Heart right ventricle (tissue), 16 donors: ENCODE data around the gene PPM1F. TPM values are rescaled to one million over a fixed set of nuclear protein-coding genes. Genes with fewer than 3 reads are reported as not detected.
"Not testable (repeated sequence)": the region's sequence is repeated elsewhere in the genome, so short reads cannot be mapped to it uniquely, and the experiment has no call there.

Experiments used
- ATAC-seq, 8 donors: fragments of 200-7000 bp; cut with Tn5 transposase; one replicate each; pipeline ENCODE4 v1.9.1; 2020; ENCODE audit warnings: mild to moderate bottlenecking in 8 of 8, moderate library complexity in 8 of 8, moderate number of reproducible peaks in 1 of 8
- DNase-seq, 2 donors: peaks; one replicate each; pipeline ENCODE4 v3.0.0-alpha.2; 2020
- H3K27ac ChIP-seq, 10 donors: fragments of 200-600 bp; sonication (generic) in 2 of 10; one replicate each; pipeline versions ENCODE4 v1.5.0 to v1.8.0; 2020 to 2022; ENCODE audit warnings: mild to moderate bottlenecking in 3 of 10
- H3K27me3 ChIP-seq, 7 donors: fragments of 200-600 bp; one replicate each; pipeline ENCODE4 v1.8.0; 2021 to 2022; ENCODE audit warnings: mild to moderate bottlenecking in 2 of 7
- H3K36me3 ChIP-seq, 9 donors: fragments of 200-600 bp; sonication (generic) in 1 of 9; one replicate each; pipeline versions ENCODE4 v1.5.0 to v1.8.0; 2020 to 2022; ENCODE audit warnings: mild to moderate bottlenecking in 2 of 9
- H3K4me1 ChIP-seq, 9 donors: fragments of 200-600 bp; sonication (generic) in 1 of 9; one replicate each; pipeline versions ENCODE4 v1.5.0 to v1.8.0; 2020 to 2022; ENCODE audit warnings: mild to moderate bottlenecking in 4 of 9
- H3K4me3 ChIP-seq, 10 donors: fragments of 200-600 bp; sonication (generic) in 2 of 10; one replicate each; pipeline versions ENCODE4 v1.5.0 to v1.8.0; 2020 to 2022; ENCODE audit warnings: mild to moderate bottlenecking in 7 of 10, moderate library complexity in 2 of 10
- H3K9me3 ChIP-seq, 11 donors: fragments of 200-600 bp in 10 of 11; sonication (generic) in 2 of 11; one replicate each; pipeline versions ENCODE4 v1.5.0 to v1.8.0; 2013 to 2022; ENCODE audit warnings: mild to moderate bottlenecking in 2 of 11, control low read depth in 1 of 11, moderate library complexity in 1 of 11
- WGBS, 2 donors: extraction: QIAGEN DNeasy Blood & Tissue Kit; methylation state at CpG; one replicate each; pipeline ENCODE4 v1.1.7; 2013; ENCODE audit warnings: inconsistent platforms in 1 of 2; 5-methylcytosine and 5-hydroxymethylcytosine counted together
- intact Hi-C, 10 donors: fragments of 100-400 bp; cut with DNase I; formaldehyde crosslinking; loops; one replicate each; pipeline versions ENCODE4 v1.11.1 to v1.14.2; 2022
- polyA plus RNA-seq, 2 donors: library from polyadenylated mRNA; stranded (reverse); fragments of 200-250 nt; gene quantifications; one replicate each; pipeline ENCODE4 v1.2.3, GENCODE V29; 2013
- total RNA-seq, 10 donors: library from RNA; stranded (reverse); fragmentation: NEBNext Ultra II Directional in 3 of 10; extraction: Animal tissue kit (Norgen Biotek cat#: 25700) in 3 of 10; gene quantifications; one replicate each; pipeline versions ENCODE4 v1.2.1 to v1.2.4, GENCODE V29; 2021 to 2023
- TF ChIP-seq, protein P1 (sequence below), 9 donors: fragments of 200-600 bp; sonication (generic) in 2 of 9; IDR thresholded peaks; one replicate each; pipeline versions ENCODE4 v1.5.0 to v1.8.0; 2021 to 2022; ENCODE audit warnings: antibody characterized with exemption in 9 of 9, mild to moderate bottlenecking in 5 of 9, moderate library complexity in 1 of 9
- donor health status: Arrhythmogenic right ventricular cardiomyopathy.
- donor health status: ischemic (EF 13 %, LVEDD 7.1; RV severe dilation, severe dysfunction).
- donor health status: healthy with polysubstance abuse.
- donor health status: DM: no; HTN: yes; CAD: no.
- donor health status: DM: no; HTN: no; CAD: no.
- donor health status: ischemic (EF 25% LVEDD 6.9; RV normal size, moderate dysfunction).
- donor health status: ischemic (EF 25% LVEDD 5.7; RV mildly dilated, moderate dysfunction).
- donor health status: healthy.
- donor health status: DM: yes; HTN: yes; CAD: no.
- donor health status: Ischemic cardiomyopathy.
- donor health status: ischemic (EF 35%, LVEDD 5.7; RV mildly dilated, moderate dysfunction).
- donor health status: nonischemic (EF 11% LVEDD 7.7; RV severe dilation, severe dysfunction).
- donor health status: DM: yes; HTN: yes; CAD: no.
- donor health status: PGD.
- donor health status: ischemic (EF 29% LVEDD 5.4; RV normal size, mild dysfunction).
- donor health status: nonischemic (EF 23%, LVEDD 6.1; RV moderate dilation, normal function).

The PPM1F gene
- total and polyA plus RNA-seq, 12 donors, result 11.8 to 31.4 (median 18.1) TPM

DNA sequence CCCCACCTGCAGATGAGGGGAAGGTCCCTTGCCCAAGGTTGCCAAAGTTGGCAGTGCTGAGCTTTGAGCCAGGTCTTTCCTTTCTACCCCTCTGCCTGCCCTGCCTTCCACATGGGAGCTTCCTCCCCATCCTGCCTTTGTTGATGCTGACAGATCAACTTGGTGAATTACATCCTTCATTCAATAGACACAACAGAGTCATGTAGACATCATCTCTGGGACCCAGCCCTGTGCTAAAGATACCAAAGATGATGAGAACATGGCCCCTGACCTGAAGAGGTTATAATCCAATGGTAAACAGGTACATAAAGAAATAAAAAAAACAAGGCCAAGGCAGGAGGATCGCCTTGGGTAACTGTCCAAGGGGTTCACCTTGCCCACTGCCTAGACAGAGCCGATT is 42.8 kb downstream of the PPM1F start:
- Histone ChIP-seq H3K27me3 (no peaks in the 10 kb centered on the region), H3K9me3 (no peaks in the 10 kb centered on the region), H3K4me3 (no peak overlapping the region), H3K27ac (no peak overlapping the region), H3K4me1 (no peaks in the 10 kb centered on the region), H3K36me3 (peaks cover 0 to 4% (median 0%) of the 10 kb centered on the region in 9 donors)
- WGBS, 2 donors, result 96 to 97% methylated on average over 2 of the region's 2 CpGs
- TF ChIP-seq, protein P1, sequence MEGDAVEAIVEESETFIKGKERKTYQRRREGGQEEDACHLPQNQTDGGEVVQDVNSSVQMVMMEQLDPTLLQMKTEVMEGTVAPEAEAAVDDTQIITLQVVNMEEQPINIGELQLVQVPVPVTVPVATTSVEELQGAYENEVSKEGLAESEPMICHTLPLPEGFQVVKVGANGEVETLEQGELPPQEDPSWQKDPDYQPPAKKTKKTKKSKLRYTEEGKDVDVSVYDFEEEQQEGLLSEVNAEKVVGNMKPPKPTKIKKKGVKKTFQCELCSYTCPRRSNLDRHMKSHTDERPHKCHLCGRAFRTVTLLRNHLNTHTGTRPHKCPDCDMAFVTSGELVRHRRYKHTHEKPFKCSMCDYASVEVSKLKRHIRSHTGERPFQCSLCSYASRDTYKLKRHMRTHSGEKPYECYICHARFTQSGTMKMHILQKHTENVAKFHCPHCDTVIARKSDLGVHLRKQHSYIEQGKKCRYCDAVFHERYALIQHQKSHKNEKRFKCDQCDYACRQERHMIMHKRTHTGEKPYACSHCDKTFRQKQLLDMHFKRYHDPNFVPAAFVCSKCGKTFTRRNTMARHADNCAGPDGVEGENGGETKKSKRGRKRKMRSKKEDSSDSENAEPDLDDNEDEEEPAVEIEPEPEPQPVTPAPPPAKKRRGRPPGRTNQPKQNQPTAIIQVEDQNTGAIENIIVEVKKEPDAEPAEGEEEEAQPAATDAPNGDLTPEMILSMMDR (IDR thresholded peaks at IDR 0.05), result no peak
- intact Hi-C loops, result no loop called here
- DNase-seq, result no peak
- no peak for ATAC-seq

- DNase-seq (no peak), ATAC-seq (no peak)
- TF ChIP-seq, protein P1 (IDR thresholded peaks at IDR 0.05), result no peak
- intact Hi-C loops, result no loop called here
- no peaks in the 10 kb centered on the region for H3K4me1 ChIP-seq
- H3K36me3 ChIP-seq, result peaks cover 0 to 8% (median 0%) of the 10 kb centered on the region in 9 donors
- 88 to 95% methylated on average over 7 of the region's 7 CpGs for WGBS, 2 donors
- no peaks in the 10 kb centered on the region for H3K27me3 ChIP-seq
- H3K4me3 ChIP-seq, result no peak overlapping the region
- H3K9me3 ChIP-seq, result no peaks in the 10 kb centered on the region
- no peak overlapping the region for H3K27ac ChIP-seq
Measured at GRCh38 chr22:21907638-21908522, 44.8 kb downstream of the PPM1F start.

GRCh38 chr22:21905234-21905633 is 47.4 kb downstream of the PPM1F start:
- H3K4me3 ChIP-seq, DNase-seq, H3K27ac ChIP-seq, H3K27me3 ChIP-seq, intact Hi-C loops, H3K36me3 ChIP-seq, H3K9me3 ChIP-seq, ATAC-seq, H3K4me1 ChIP-seq: not testable (repeated sequence)
- WGBS, 2 donors, result 97 to 99% methylated on average over 11 of the region's 11 CpGs

GRCh38 chr22:21904250-21904789 is 48.3 kb downstream of the PPM1F start:
- Histone ChIP-seq H3K36me3 (peaks cover 0 to 8% (median 0%) of the 10 kb centered on the region in 9 donors), H3K4me1 (no peaks in the 10 kb centered on the region), H3K27ac (no peak overlapping the region), H3K9me3 (no peaks in the 10 kb centered on the region), H3K4me3 (no peak overlapping the region), H3K27me3 (no peaks in the 10 kb centered on the region)
- WGBS, 2 donors, result 96 to 99% methylated on average over 4 of the region's 4 CpGs
- DNase-seq (no peak), ATAC-seq (no peak)
- TF ChIP-seq, protein P1 (IDR thresholded peaks at IDR 0.05), result no peak
- intact Hi-C loops, result no loop called here

GRCh38 chr22:21903283-21903682 is 49.4 kb downstream of the PPM1F start:
- Histone ChIP-seq H3K4me3 (no peak overlapping the region), H3K36me3 (peaks cover 0 to 7% (median 0%) of the 10 kb centered on the region in 9 donors), H3K9me3 (no peaks in the 10 kb centered on the region), H3K4me1 (no peaks in the 10 kb centered on the region), H3K27ac (no peak overlapping the region), H3K27me3 (no peaks in the 10 kb centered on the region)
- ATAC-seq (no peak), DNase-seq (no peak)
- TF ChIP-seq, protein P1 (IDR thresholded peaks at IDR 0.05), result no peak
- intact Hi-C loops, result no loop called here
- 88 to 96% methylated on average over 4 of the region's 4 CpGs for whole genome bisulfite sequencing, 2 donors
